ENCODE measurements around the gene CEP63.
A peak's percentile ranks its signal among the peaks of the same experiment; 100 is the strongest.

The CEP63 gene

GRCh38 chr3:134448664-134449063 lies 37.2 kb upstream of the CEP63 start:
- Histone ChIP-seq H3K9me3 (replicated peaks in 1 of 2; ENCODE audit: control insufficient read depth in 2 of 2, insufficient read depth in 1 of 2, low read depth in 1 of 2, low read length in 2 of 2) (peaks cover 4 to 5% of the 10 kb centered on the region in 2 donors), H3K9ac (ENCODE audit: low read depth, low read length, poor library complexity) (no peak overlapping the region), H2AK5ac (ENCODE audit: low read depth, low read length) (no peak overlapping the region), H3K4ac (ENCODE audit: low read length) (no peak overlapping the region), H3K79me1 (ENCODE audit: low read depth, low read length) (no peaks in the 10 kb centered on the region), H3K36me3 (replicated peaks in 1 of 2; ENCODE audit: control insufficient read depth in 2 of 2, insufficient read depth in 2 of 2, low read length in 2 of 2) (no peaks in the 10 kb centered on the region), H2BK120ac (ENCODE audit: low read depth, low read length) (no peak overlapping the region), H3K23ac (ENCODE audit: low read depth, low read length, poor library complexity) (no peak overlapping the region), H2BK5ac (ENCODE audit: low read length) (no peak overlapping the region), H3K27ac (replicated peaks; ENCODE audit: low read length) (no peak overlapping the region), H3K4me3 (ENCODE audit: low read length in 2 of 2) (no peak overlapping the region), H4K8ac (ENCODE audit: low read depth, low read length) (no peak overlapping the region), H2AFZ (ENCODE audit: low read length) (no peak overlapping the region), H3K27me3 (ENCODE audit: control insufficient read depth in 3 of 3, insufficient read depth in 3 of 3, low read depth in 1 of 3, low read length in 3 of 3) (peaks cover 0 to 24% (median 0%) of the 10 kb centered on the region in 3 experiments), H2BK15ac (ENCODE audit: low read length) (no peak overlapping the region), H4K91ac (ENCODE audit: low read depth, low read length, poor library complexity) (no peak overlapping the region), H2BK12ac (ENCODE audit: low read length) (no peak overlapping the region), H3K18ac (ENCODE audit: low read length) (no peak overlapping the region), H3K4me2 (ENCODE audit: insufficient read depth, low read length, poor library complexity, severe bottlenecking) (no peak overlapping the region), H3K4me1 (ENCODE audit: control insufficient read depth in 2 of 2, insufficient read depth in 1 of 2, low read depth in 1 of 2, low read length in 2 of 2) (no peaks in the 10 kb centered on the region), H3K14ac (ENCODE audit: low read length) (no peak overlapping the region)
- DNase-seq (ENCODE audit: low spot score) = no peak
- no CpG with 5 or more reads among the region's 5 CpGs for WGBS, 2 donors (ENCODE audit: extremely low coverage in 2 of 2, insufficient read length in 2 of 2, insufficient replicate concordance in 1 of 2)

GRCh38 chr3:134449277-134449676 lies 36.6 kb upstream of the CEP63 start:
- Histone ChIP-seq H3K79me1 (ENCODE audit: low read depth, low read length) (no peaks in the 10 kb centered on the region), H3K4me3 (ENCODE audit: low read length in 2 of 2) (no peak overlapping the region), H3K36me3 (replicated peaks in 1 of 2; ENCODE audit: control insufficient read depth in 2 of 2, insufficient read depth in 2 of 2, low read length in 2 of 2) (no peaks in the 10 kb centered on the region), H3K4me2 (ENCODE audit: insufficient read depth, low read length, poor library complexity, severe bottlenecking) (no peak overlapping the region), H2BK120ac (ENCODE audit: low read depth, low read length) (no peak overlapping the region), H2AFZ (ENCODE audit: low read length) (no peak overlapping the region), H3K18ac (ENCODE audit: low read length) (no peak overlapping the region), H3K9ac (ENCODE audit: low read depth, low read length, poor library complexity) (no peak overlapping the region), H3K27me3 (ENCODE audit: control insufficient read depth in 3 of 3, insufficient read depth in 3 of 3, low read depth in 1 of 3, low read length in 3 of 3) (peaks cover 0 to 24% (median 0%) of the 10 kb centered on the region in 3 experiments), H3K23ac (ENCODE audit: low read depth, low read length, poor library complexity) (no peak overlapping the region), H2BK12ac (ENCODE audit: low read length) (no peak overlapping the region), H2BK15ac (ENCODE audit: low read length) (no peak overlapping the region), H2AK5ac (ENCODE audit: low read depth, low read length) (no peak overlapping the region), H3K9me3 (replicated peaks in 1 of 2; ENCODE audit: control insufficient read depth in 2 of 2, insufficient read depth in 1 of 2, low read depth in 1 of 2, low read length in 2 of 2) (peaks cover 4 to 5% of the 10 kb centered on the region in 2 donors), H3K4ac (ENCODE audit: low read length) (no peak overlapping the region), H2BK5ac (ENCODE audit: low read length) (no peak overlapping the region), H3K14ac (ENCODE audit: low read length) (no peak overlapping the region), H4K8ac (ENCODE audit: low read depth, low read length) (no peak overlapping the region), H3K4me1 (ENCODE audit: control insufficient read depth in 2 of 2, insufficient read depth in 1 of 2, low read depth in 1 of 2, low read length in 2 of 2) (no peaks in the 10 kb centered on the region), H4K91ac (ENCODE audit: low read depth, low read length, poor library complexity) (no peak overlapping the region), H3K27ac (replicated peaks; ENCODE audit: low read length) (no peak overlapping the region)
- WGBS, 2 donors (ENCODE audit: extremely low coverage in 2 of 2, insufficient read length in 2 of 2, insufficient replicate concordance in 1 of 2) = no CpG with 5 or more reads among the region's 2 CpGs
- no peak for DNase-seq (ENCODE audit: low spot score)

- Histone ChIP-seq H3K9ac (ENCODE audit: low read depth, low read length, poor library complexity) (no peak overlapping the region), H2BK12ac (ENCODE audit: low read length) (no peak overlapping the region), H2AFZ (ENCODE audit: low read length) (peak overlapping the region; percentile 28), H2AK5ac (ENCODE audit: low read depth, low read length) (no peak overlapping the region), H3K4me2 (ENCODE audit: insufficient read depth, low read length, poor library complexity, severe bottlenecking) (no peak overlapping the region), H3K4ac (ENCODE audit: low read length) (no peak overlapping the region), H3K36me3 (replicated peaks in 1 of 2; ENCODE audit: control insufficient read depth in 2 of 2, insufficient read depth in 2 of 2, low read length in 2 of 2) (no peaks in the 10 kb centered on the region), H3K4me3 (ENCODE audit: low read length in 2 of 2) (no peak overlapping the region), H3K14ac (ENCODE audit: low read length) (peak overlapping the region; percentile 40), H3K23ac (ENCODE audit: low read depth, low read length, poor library complexity) (no peak overlapping the region), H3K27ac (replicated peaks; ENCODE audit: low read length) (no peak overlapping the region), H3K18ac (ENCODE audit: low read length) (no peak overlapping the region), H3K4me1 (ENCODE audit: control insufficient read depth in 2 of 2, insufficient read depth in 1 of 2, low read depth in 1 of 2, low read length in 2 of 2) (no peaks in the 10 kb centered on the region), H4K91ac (ENCODE audit: low read depth, low read length, poor library complexity) (no peak overlapping the region), H4K8ac (ENCODE audit: low read depth, low read length) (no peak overlapping the region), H2BK5ac (ENCODE audit: low read length) (no peak overlapping the region), H2BK120ac (ENCODE audit: low read depth, low read length) (no peak overlapping the region), H3K9me3 (replicated peaks in 1 of 2; ENCODE audit: control insufficient read depth in 2 of 2, insufficient read depth in 1 of 2, low read depth in 1 of 2, low read length in 2 of 2) (peaks cover 4 to 5% of the 10 kb centered on the region in 2 donors), H3K27me3 (ENCODE audit: control insufficient read depth in 3 of 3, insufficient read depth in 3 of 3, low read depth in 1 of 3, low read length in 3 of 3) (peaks cover 0 to 24% (median 0%) of the 10 kb centered on the region in 3 experiments), H2BK15ac (ENCODE audit: low read length) (no peak overlapping the region), H3K79me1 (ENCODE audit: low read depth, low read length) (no peaks in the 10 kb centered on the region)
- no peak for DNase-seq (ENCODE audit: low spot score)
- no CpG with 5 or more reads among the region's 3 CpGs for WGBS, 2 donors (ENCODE audit: extremely low coverage in 2 of 2, insufficient read length in 2 of 2, insufficient replicate concordance in 1 of 2)
Measured at GRCh38 chr3:134449951-134450350, 35.9 kb upstream of the CEP63 start.

GRCh38 chr3:134453631-134454030 lies 32.2 kb upstream of the CEP63 start:
- no peak overlapping the region for H3K23ac ChIP-seq (ENCODE audit: low read depth, low read length, poor library complexity)
- H3K27ac ChIP-seq (replicated peaks; ENCODE audit: low read length) = no peak overlapping the region
- H3K4me3 ChIP-seq (ENCODE audit: low read length in 2 of 2) = no peak overlapping the region
- H3K18ac ChIP-seq (ENCODE audit: low read length) = no peak overlapping the region
- H3K36me3 ChIP-seq (replicated peaks in 1 of 2; ENCODE audit: control insufficient read depth in 2 of 2, insufficient read depth in 2 of 2, low read length in 2 of 2) = no peaks in the 10 kb centered on the region
- H3K4me1 ChIP-seq (ENCODE audit: control insufficient read depth in 2 of 2, insufficient read depth in 1 of 2, low read depth in 1 of 2, low read length in 2 of 2) = no peaks in the 10 kb centered on the region
- no peak overlapping the region for H3K4me2 ChIP-seq (ENCODE audit: insufficient read depth, low read length, poor library complexity, severe bottlenecking)
- no peak overlapping the region for H2BK120ac ChIP-seq (ENCODE audit: low read depth, low read length)
- H4K91ac ChIP-seq (ENCODE audit: low read depth, low read length, poor library complexity) = no peak overlapping the region
- H2BK15ac ChIP-seq (ENCODE audit: low read length) = no peak overlapping the region
- peaks cover 0 to 1% of the 10 kb centered on the region in 2 donors for H3K9me3 ChIP-seq (replicated peaks in 1 of 2; ENCODE audit: control insufficient read depth in 2 of 2, insufficient read depth in 1 of 2, low read depth in 1 of 2, low read length in 2 of 2)
- peaks cover 0 to 14% (median 0%) of the 10 kb centered on the region in 3 experiments for H3K27me3 ChIP-seq (ENCODE audit: control insufficient read depth in 3 of 3, insufficient read depth in 3 of 3, low read depth in 1 of 3, low read length in 3 of 3)
- H2BK12ac ChIP-seq (ENCODE audit: low read length) = no peak overlapping the region
- peak overlapping the region; percentile 72 for H2AFZ ChIP-seq (ENCODE audit: low read length)
- no peak overlapping the region for H2AK5ac ChIP-seq (ENCODE audit: low read depth, low read length)
- H3K9ac ChIP-seq (ENCODE audit: low read depth, low read length, poor library complexity) = no peak overlapping the region
- no peak overlapping the region for H2BK5ac ChIP-seq (ENCODE audit: low read length)
- no peak overlapping the region for H4K8ac ChIP-seq (ENCODE audit: low read depth, low read length)
- no peaks in the 10 kb centered on the region for H3K79me1 ChIP-seq (ENCODE audit: low read depth, low read length)
- WGBS, 2 donors (ENCODE audit: extremely low coverage in 2 of 2, insufficient read length in 2 of 2, insufficient replicate concordance in 1 of 2) = no CpG with 5 or more reads among the region's 6 CpGs
- H3K4ac ChIP-seq (ENCODE audit: low read length) = no peak overlapping the region
- no peak overlapping the region for H3K14ac ChIP-seq (ENCODE audit: low read length)
- DNase-seq (ENCODE audit: low spot score) = no peak

All from neuronal stem cell (in vitro differentiated cells).